ENCODE results near the gene MTCH2.

- no peak for TF ChIP-seq CTCF (IDR thresholded peaks at IDR 0.05)
- no peak for TF ChIP-seq POLR2AphosphoS5 (IDR thresholded peaks at IDR 0.05; ENCODE audit: insufficient read depth in 1 of 2, low read depth in 1 of 2)
- TF ChIP-seq POLR2A (IDR thresholded peaks at IDR 0.05): no peak
These were observed 46.4 kb downstream of the MTCH2 start for GRCh38 chr11:47595967-47596366.
